Osteoblast (primary cell): Measurements from ENCODE around the gene DGKI. TPM values are rescaled to one million over a fixed set of nuclear protein-coding genes. Genes with fewer than 3 reads are reported as not detected.

Source experiments
- DNase-seq: peaks from one replicate; pipeline ENCODE4 v3.0.0; 2011; ENCODE audit warnings: low spot score, mixed read lengths; ENCODE audit not compliant: insufficient read length; ENCODE audit errors: missing footprints
- H2AFZ ChIP-seq: 2 replicates; pipeline ENCODE4 v1.6.0; 2011; ENCODE audit warnings: mild to moderate bottlenecking, low read length
- H3K27ac ChIP-seq: 2 replicates; pipeline ENCODE4 v1.5.1; 2011; ENCODE audit warnings: mild to moderate bottlenecking, low read depth, low read length, moderate library complexity
- H3K27me3 ChIP-seq: 2 replicates; pipeline ENCODE4 v1.6.0; 2012; ENCODE audit warnings: mild to moderate bottlenecking, control low read depth, inconsistent platforms, low read length, moderate library complexity; ENCODE audit not compliant: insufficient read depth
- H3K36me3 ChIP-seq: 2 replicates; pipeline ENCODE4 v1.5.1; 2011; ENCODE audit warnings: mild to moderate bottlenecking, low read length, control low read depth, moderate library complexity; ENCODE audit not compliant: insufficient read depth
- H3K4me1 ChIP-seq: 2 replicates; pipeline ENCODE4 v1.5.1; 2011; ENCODE audit warnings: mild to moderate bottlenecking, low read length, control low read depth, moderate library complexity; ENCODE audit not compliant: insufficient read depth
- H3K4me2 ChIP-seq: 2 replicates; pipeline ENCODE4 v1.6.0; 2011; ENCODE audit warnings: mild to moderate bottlenecking, low read length; ENCODE audit not compliant: insufficient read depth
- H3K4me3 ChIP-seq: fragments of 200-600 bp; sonication (generic); 3 replicates; pipeline ENCODE4 v1.5.1; 2012; ENCODE audit warnings: mild to moderate bottlenecking, low read length, inconsistent platforms; ENCODE audit not compliant: insufficient read depth
- H3K79me2 ChIP-seq: 2 replicates; pipeline ENCODE4 v1.6.0; 2012; ENCODE audit warnings: mild to moderate bottlenecking, low read length, control low read depth, inconsistent platforms; ENCODE audit not compliant: insufficient read depth
- H3K9me3 ChIP-seq: 2 replicates; pipeline ENCODE4 v1.5.1; 2011; ENCODE audit warnings: low read depth, low read length, control low read depth
- H4K20me1 ChIP-seq: 2 replicates; pipeline ENCODE4 v1.6.0; 2012; ENCODE audit warnings: mild to moderate bottlenecking, low read length, control low read depth; ENCODE audit not compliant: insufficient read depth
- total RNA-seq: library from RNA; depleted of rRNA; stranded (reverse); fragments of >200 nt; gene quantifications from 2 replicates; pipeline ENCODE4 v1.2.3, GENCODE V29; 2012
- TF ChIP-seq, protein P1 (sequence below): IDR thresholded peaks from 2 replicates; pipeline ENCODE4 v1.5.1; 2011; ENCODE audit warnings: mild to moderate bottlenecking, low read depth, low read length, moderate library complexity; ENCODE audit errors: extremely low read depth

Gene DGKI
- total RNA-seq, 1 donor = 19.2 TPM

GRCh38 chr7:137771679-137772078 is 75.1 kb downstream of the DGKI start:
- Histone ChIP-seq H3K4me1 (peaks cover 49% of the 10 kb centered on the region), H3K27me3 (no peaks in the 10 kb centered on the region), H3K79me2 (peaks cover 13% of the 10 kb centered on the region), H3K36me3 (peaks cover 1% of the 10 kb centered on the region), H4K20me1 (no peaks in the 10 kb centered on the region), H3K4me2 (peak overlapping the region; percentile 59), H3K4me3 (no peak overlapping the region), H2AFZ (no peak overlapping the region), H3K27ac (peak overlapping the region; percentile 99), H3K9me3 (no peaks in the 10 kb centered on the region)
- TF ChIP-seq, protein P1, sequence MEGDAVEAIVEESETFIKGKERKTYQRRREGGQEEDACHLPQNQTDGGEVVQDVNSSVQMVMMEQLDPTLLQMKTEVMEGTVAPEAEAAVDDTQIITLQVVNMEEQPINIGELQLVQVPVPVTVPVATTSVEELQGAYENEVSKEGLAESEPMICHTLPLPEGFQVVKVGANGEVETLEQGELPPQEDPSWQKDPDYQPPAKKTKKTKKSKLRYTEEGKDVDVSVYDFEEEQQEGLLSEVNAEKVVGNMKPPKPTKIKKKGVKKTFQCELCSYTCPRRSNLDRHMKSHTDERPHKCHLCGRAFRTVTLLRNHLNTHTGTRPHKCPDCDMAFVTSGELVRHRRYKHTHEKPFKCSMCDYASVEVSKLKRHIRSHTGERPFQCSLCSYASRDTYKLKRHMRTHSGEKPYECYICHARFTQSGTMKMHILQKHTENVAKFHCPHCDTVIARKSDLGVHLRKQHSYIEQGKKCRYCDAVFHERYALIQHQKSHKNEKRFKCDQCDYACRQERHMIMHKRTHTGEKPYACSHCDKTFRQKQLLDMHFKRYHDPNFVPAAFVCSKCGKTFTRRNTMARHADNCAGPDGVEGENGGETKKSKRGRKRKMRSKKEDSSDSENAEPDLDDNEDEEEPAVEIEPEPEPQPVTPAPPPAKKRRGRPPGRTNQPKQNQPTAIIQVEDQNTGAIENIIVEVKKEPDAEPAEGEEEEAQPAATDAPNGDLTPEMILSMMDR = no peak
- peak; percentile 76 for DNase-seq

DNA sequence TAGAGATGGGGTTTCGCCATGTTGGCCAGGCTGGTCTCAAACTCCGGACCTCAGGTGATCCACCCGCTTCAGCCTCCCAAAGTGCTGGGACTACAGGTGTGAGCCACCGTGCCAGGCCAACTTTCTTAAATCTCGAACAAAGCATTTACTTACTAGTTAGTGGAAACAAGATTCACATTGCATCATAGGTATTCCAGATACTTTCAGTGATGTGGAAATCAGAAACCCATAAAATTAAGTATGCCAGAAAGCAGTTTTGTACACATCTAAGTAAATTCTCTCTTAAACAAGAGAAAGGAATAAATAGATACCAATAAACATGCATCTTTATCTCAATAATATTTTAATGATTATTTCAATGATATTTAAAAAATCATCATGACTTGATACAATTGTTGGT is 75.5 kb downstream of the DGKI start:
- Histone ChIP-seq H3K27me3 (no peaks in the 10 kb centered on the region), H3K4me1 (peaks cover 49% of the 10 kb centered on the region), H3K9me3 (no peaks in the 10 kb centered on the region), H3K79me2 (peaks cover 15% of the 10 kb centered on the region), H3K4me3 (no peak overlapping the region), H3K27ac (peak overlapping the region; percentile 99), H4K20me1 (no peaks in the 10 kb centered on the region), H2AFZ (no peak overlapping the region), H3K36me3 (peaks cover 5% of the 10 kb centered on the region), H3K4me2 (no peak overlapping the region)
- DNase-seq = no peak
- TF ChIP-seq, protein P1 = no peak

DNA sequence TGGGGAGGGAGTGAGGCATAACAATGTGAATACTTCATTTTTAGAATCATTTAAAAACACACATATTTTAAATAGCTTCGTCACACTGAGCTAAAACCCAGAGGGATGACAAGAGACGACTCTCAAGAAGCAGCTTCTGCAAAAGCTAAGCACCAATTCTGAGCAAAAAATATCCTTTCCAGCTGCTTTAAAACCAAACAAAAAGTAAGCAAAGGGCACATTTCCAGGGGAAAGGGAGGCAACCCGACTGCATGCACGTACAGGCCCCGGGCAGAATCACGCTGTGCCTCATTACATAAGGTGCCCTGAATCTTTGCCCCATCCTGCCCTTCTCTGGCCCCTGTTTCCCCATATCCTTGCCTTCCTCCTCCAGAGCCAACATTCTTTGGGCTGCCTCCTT is 78.4 kb downstream of the DGKI start:
- H3K4me2 ChIP-seq = peak overlapping the region; percentile 5
- no peak for DNase-seq

GRCh38 chr7:137762334-137762733 is 84.4 kb downstream of the DGKI start:
- Histone ChIP-seq H3K27ac (no peak overlapping the region), H4K20me1 (no peaks in the 10 kb centered on the region), H3K36me3 (peaks cover 14% of the 10 kb centered on the region), H3K27me3 (no peaks in the 10 kb centered on the region), H3K4me1 (peaks cover 4% of the 10 kb centered on the region), H3K79me2 (peaks cover 4% of the 10 kb centered on the region), H3K4me3 (no peak overlapping the region), H3K4me2 (no peak overlapping the region), H2AFZ (no peak overlapping the region), H3K9me3 (no peaks in the 10 kb centered on the region)
- DNase-seq = no peak
- TF ChIP-seq, protein P1 = no peak

More for the DNA sequence above, 78.4 kb downstream of the DGKI start:
- Histone ChIP-seq H3K27me3 (no peaks in the 10 kb centered on the region), H4K20me1 (no peaks in the 10 kb centered on the region), H3K79me2 (peaks cover 9% of the 10 kb centered on the region), H3K9me3 (no peaks in the 10 kb centered on the region), H3K36me3 (peaks cover 7% of the 10 kb centered on the region), H3K4me1 (peaks cover 29% of the 10 kb centered on the region), H3K4me3 (no peak overlapping the region), H2AFZ (no peak overlapping the region), H3K27ac (peak overlapping the region; percentile 10)
- TF ChIP-seq, protein P1 = no peak
